ENCODE measurements around the gene NAT8L.

The NAT8L gene

GRCh38 chr4:2080429-2081300 lies 21.5 kb downstream of the NAT8L start:
- Mint-ChIP-seq H3K4me3 (no peak overlapping the region), H3K27me3 (peaks cover 0 to 27% of the 10 kb centered on the region in 2 donors), H3K36me3 (no peaks in the 10 kb centered on the region), H3K27ac (no peak overlapping the region), H3K4me1 (no peaks in the 10 kb centered on the region), H3K9me3 (peaks cover 0 to 1% of the 10 kb centered on the region in 2 donors)
- DNase-seq, result no peak
- ATAC-seq (replicated peaks), result no peak

DNA sequence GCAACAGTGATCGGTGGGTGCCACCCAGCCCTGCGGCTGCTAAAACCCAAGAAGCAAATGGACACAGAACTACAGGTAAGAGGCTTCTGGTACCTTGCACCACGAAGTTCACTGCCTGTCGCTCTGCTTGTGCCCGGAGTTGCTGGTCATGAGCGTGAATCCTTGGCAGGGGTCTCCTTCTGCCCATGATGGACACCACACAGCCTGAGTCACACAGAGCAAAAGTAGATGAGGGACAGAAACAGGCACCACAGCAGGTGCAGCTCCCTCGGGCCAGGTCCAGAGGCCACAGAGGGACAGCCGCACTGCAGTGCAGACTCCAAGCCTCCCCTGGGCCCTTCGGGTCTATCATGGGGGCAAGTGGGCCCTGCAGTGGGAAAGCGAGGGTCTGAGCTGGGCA lies 22.4 kb downstream of the NAT8L start:
- H3K27me3 Mint-ChIP-seq, result peaks cover 0 to 29% of the 10 kb centered on the region in 2 donors
- no peaks in the 10 kb centered on the region for H3K4me1 Mint-ChIP-seq
- no peaks in the 10 kb centered on the region for H3K36me3 Mint-ChIP-seq
- ATAC-seq (replicated peaks) (no peak), DNase-seq (no peak)
- no peak overlapping the region for H3K4me3 Mint-ChIP-seq
- H3K9me3 Mint-ChIP-seq, result peaks cover 0 to 1% of the 10 kb centered on the region in 2 donors
- no peak overlapping the region for H3K27ac Mint-ChIP-seq

GRCh38 chr4:2082118-2082517 lies 23.0 kb downstream of the NAT8L start:
- DNase-seq (no peak), ATAC-seq (replicated peaks) (no peak)
- Mint-ChIP-seq H3K4me1 (no peaks in the 10 kb centered on the region), H3K27me3 (peaks cover 0 to 29% of the 10 kb centered on the region in 2 donors), H3K36me3 (no peaks in the 10 kb centered on the region), H3K9me3 (peaks cover 0 to 4% of the 10 kb centered on the region in 2 donors), H3K27ac (no peak overlapping the region), H3K4me3 (no peak overlapping the region)

- H3K4me1 Mint-ChIP-seq, result no peaks in the 10 kb centered on the region
- ATAC-seq (replicated peaks) (no peak), DNase-seq (no peak)
- H3K36me3 Mint-ChIP-seq, result no peaks in the 10 kb centered on the region
- peaks cover 0 to 29% of the 10 kb centered on the region in 2 donors for H3K27me3 Mint-ChIP-seq
- H3K4me3 Mint-ChIP-seq, result no peak overlapping the region
- H3K9me3 Mint-ChIP-seq, result peaks cover 0 to 6% of the 10 kb centered on the region in 2 donors
- no peak overlapping the region for H3K27ac Mint-ChIP-seq
Observed at GRCh38 chr4:2082627-2083026, 23.5 kb downstream of the NAT8L start.

GRCh38 chr4:2083116-2083825 lies 24.1 kb downstream of the NAT8L start:
- DNase-seq, result no peak
- Mint-ChIP-seq H3K4me1 (no peaks in the 10 kb centered on the region), H3K27ac (no peak overlapping the region), H3K4me3 (no peak overlapping the region), H3K9me3 (peaks cover 0 to 6% of the 10 kb centered on the region in 2 donors), H3K36me3 (no peaks in the 10 kb centered on the region), H3K27me3 (peaks cover 0 to 29% of the 10 kb centered on the region in 2 donors)
- no peak for ATAC-seq (replicated peaks)

- H3K4me3 Mint-ChIP-seq, result no peak overlapping the region
- H3K27me3 Mint-ChIP-seq, result peaks cover 0 to 29% of the 10 kb centered on the region in 2 donors
- no peaks in the 10 kb centered on the region for H3K4me1 Mint-ChIP-seq
- DNase-seq (no peak), ATAC-seq (replicated peaks) (no peak)
- H3K36me3 Mint-ChIP-seq, result no peaks in the 10 kb centered on the region
- H3K27ac Mint-ChIP-seq, result no peak overlapping the region
- H3K9me3 Mint-ChIP-seq, result peaks cover 0 to 6% of the 10 kb centered on the region in 2 donors
Observed at GRCh38 chr4:2083826-2084160, 24.7 kb downstream of the NAT8L start.

GRCh38 chr4:2084316-2084715 lies 25.2 kb downstream of the NAT8L start:
- DNase-seq, result no peak
- Mint-ChIP-seq H3K27me3 (peaks cover 0 to 29% of the 10 kb centered on the region in 2 donors), H3K4me1 (no peaks in the 10 kb centered on the region), H3K9me3 (peaks cover 0 to 6% of the 10 kb centered on the region in 2 donors), H3K4me3 (no peak overlapping the region), H3K27ac (no peak overlapping the region), H3K36me3 (no peaks in the 10 kb centered on the region)
- ATAC-seq (replicated peaks), result no peak

DNA sequence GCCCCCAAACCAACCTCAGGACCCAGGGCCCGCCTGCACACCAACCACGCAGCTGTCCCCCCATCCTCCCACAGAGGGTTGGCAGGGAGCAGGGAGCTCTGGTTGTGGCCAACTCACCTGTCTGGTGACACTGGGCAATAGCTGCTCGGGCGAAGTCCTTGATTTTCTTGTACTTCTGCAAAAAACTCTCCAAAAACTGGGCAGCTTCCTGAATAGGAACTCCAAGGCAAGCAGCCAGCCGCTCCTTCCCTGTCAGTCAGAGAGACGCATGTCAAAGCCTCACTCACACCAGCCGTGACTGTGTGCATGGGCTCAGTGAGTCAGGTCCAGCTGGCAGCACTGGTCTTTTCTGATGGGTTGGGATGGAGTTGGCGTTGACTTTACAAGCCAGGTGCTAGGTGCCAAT lies 26.4 kb downstream of the NAT8L start:
- Mint-ChIP-seq H3K4me1 (no peaks in the 10 kb centered on the region), H3K27me3 (peaks cover 0 to 31% of the 10 kb centered on the region in 2 donors), H3K27ac (peak overlapping the region; percentile 82), H3K36me3 (no peaks in the 10 kb centered on the region), H3K9me3 (peaks cover 0 to 5% of the 10 kb centered on the region in 2 donors), H3K4me3 (no peak overlapping the region)
- ATAC-seq (replicated peaks) (no peak), DNase-seq (no peak)

DNA sequence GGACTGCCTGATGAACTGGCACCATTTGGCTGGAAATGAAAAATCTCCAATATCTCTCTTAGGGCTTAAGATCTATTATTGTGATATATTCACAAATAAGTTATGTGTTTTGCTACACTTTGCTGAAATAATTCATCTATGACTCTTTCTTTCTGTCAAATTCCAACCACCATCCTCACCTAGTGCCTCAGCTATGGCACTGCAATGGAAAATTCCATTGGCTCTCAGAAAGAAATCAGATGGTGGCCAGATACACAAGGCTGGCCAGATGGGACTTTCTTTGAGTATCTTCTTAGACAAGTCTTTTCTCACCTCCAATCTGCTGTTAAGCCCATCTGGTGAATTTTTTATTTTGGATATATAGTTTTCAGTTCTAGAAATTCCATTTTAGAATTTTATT lies 28.0 kb downstream of the NAT8L start:
- ATAC-seq (replicated peaks), result no peak
- no peaks in the 10 kb centered on the region for H3K4me1 Mint-ChIP-seq
- no peak for DNase-seq
- H3K4me3 Mint-ChIP-seq, result no peak overlapping the region
- H3K27ac Mint-ChIP-seq, result no peak overlapping the region
- H3K36me3 Mint-ChIP-seq, result no peaks in the 10 kb centered on the region
- peaks cover 0 to 5% of the 10 kb centered on the region in 2 donors for H3K9me3 Mint-ChIP-seq
- H3K27me3 Mint-ChIP-seq, result peaks cover 0 to 34% of the 10 kb centered on the region in 2 donors

- ATAC-seq (replicated peaks), result no peak
Observed at GRCh38 chr4:2089222-2089621, 30.1 kb downstream of the NAT8L start.

GRCh38 chr4:2090642-2091041 lies 31.5 kb downstream of the NAT8L start:
- no peak overlapping the region for H3K4me3 Mint-ChIP-seq
- peaks cover 19 to 28% of the 10 kb centered on the region in 2 donors for H3K27me3 Mint-ChIP-seq
- H3K27ac Mint-ChIP-seq, result no peak overlapping the region
- ATAC-seq (replicated peaks) (no peak), DNase-seq (no peak)
- peaks cover 0 to 4% of the 10 kb centered on the region in 2 donors for H3K36me3 Mint-ChIP-seq
- no peaks in the 10 kb centered on the region for H3K4me1 Mint-ChIP-seq
- H3K9me3 Mint-ChIP-seq, result peaks cover 0 to 6% of the 10 kb centered on the region in 2 donors

More at GRCh38 chr4:2089222-2089621, 30.1 kb downstream of the NAT8L start:
- H3K27me3 Mint-ChIP-seq, result peaks cover 9 to 38% of the 10 kb centered on the region in 2 donors
- H3K36me3 Mint-ChIP-seq, result peaks cover 0 to 4% of the 10 kb centered on the region in 2 donors
- no peak overlapping the region for H3K27ac Mint-ChIP-seq
- peaks cover 0 to 5% of the 10 kb centered on the region in 2 donors for H3K9me3 Mint-ChIP-seq
- no peak for DNase-seq
- H3K4me3 Mint-ChIP-seq, result no peak overlapping the region
- H3K4me1 Mint-ChIP-seq, result no peaks in the 10 kb centered on the region

GRCh38 chr4:2091990-2092668 lies 33.0 kb downstream of the NAT8L start:
- Mint-ChIP-seq H3K36me3 (peaks cover 7 to 9% of the 10 kb centered on the region in 2 donors), H3K27ac (no peak overlapping the region), H3K4me1 (no peaks in the 10 kb centered on the region), H3K4me3 (no peak overlapping the region), H3K27me3 (peaks cover 31 to 35% of the 10 kb centered on the region in 2 donors), H3K9me3 (peaks cover 0 to 12% of the 10 kb centered on the region in 2 donors)
- DNase-seq (no peak), ATAC-seq (replicated peaks) (no peak)

- ATAC-seq (replicated peaks), result no peak
Observed at GRCh38 chr4:2092669-2093053, 33.5 kb downstream of the NAT8L start.

DNA sequence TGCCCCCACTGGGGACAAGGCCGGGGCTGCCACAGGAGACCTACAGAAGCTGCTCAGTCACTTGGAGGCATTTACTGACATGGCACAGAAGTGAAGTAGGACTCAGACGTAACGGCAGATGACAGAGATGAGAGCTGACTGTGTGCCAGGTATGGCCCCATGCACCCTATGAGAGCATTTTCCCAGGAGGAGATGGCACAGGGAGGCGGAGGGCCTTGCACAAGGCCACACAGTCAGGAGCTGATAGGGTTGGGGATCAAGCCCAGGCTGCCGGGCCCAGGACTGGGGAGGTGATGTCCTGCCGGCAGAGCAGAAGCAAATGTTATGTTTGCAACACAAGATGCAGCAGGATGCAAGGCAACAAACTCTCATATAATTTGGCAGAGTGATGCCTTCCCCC lies 34.1 kb downstream of the NAT8L start:
- Mint-ChIP-seq H3K36me3 (peaks cover 7 to 9% of the 10 kb centered on the region in 2 donors), H3K27ac (no peak overlapping the region), H3K4me1 (no peaks in the 10 kb centered on the region), H3K9me3 (peaks cover 0 to 12% of the 10 kb centered on the region in 2 donors), H3K4me3 (no peak overlapping the region), H3K27me3 (peaks cover 35 to 41% of the 10 kb centered on the region in 2 donors)
- ATAC-seq (replicated peaks) (no peak), DNase-seq (no peak)

More at GRCh38 chr4:2092669-2093053, 33.5 kb downstream of the NAT8L start:
- DNase-seq, result no peak
- H3K4me1 Mint-ChIP-seq, result no peaks in the 10 kb centered on the region
- peaks cover 7 to 9% of the 10 kb centered on the region in 2 donors for H3K36me3 Mint-ChIP-seq
- no peak overlapping the region for H3K4me3 Mint-ChIP-seq
- no peak overlapping the region for H3K27ac Mint-ChIP-seq
- H3K27me3 Mint-ChIP-seq, result peaks cover 31 to 35% of the 10 kb centered on the region in 2 donors
- H3K9me3 Mint-ChIP-seq, result peaks cover 0 to 10% of the 10 kb centered on the region in 2 donors

Data from stimulated activated naive B cell treated with anti-CD40 and anti-IgM and Interleukin-4, amounts not matched to agents 10 μg/mL and 1 μg/mL and 100 μg/mL, for 72 hours (primary cell).